Left hindlimb (tissue), 1 donor: ENCODE results near the gene CCL21.
"Not testable (repeated sequence)": the region's sequence is repeated elsewhere in the genome, so short reads cannot be mapped to it uniquely, and the experiment has no call there.

ENCODE experiments used
- DNase-seq: peaks from one replicate; pipeline ENCODE4 v3.0.0-alpha.2; 2018

CCL21 gene, protein sequence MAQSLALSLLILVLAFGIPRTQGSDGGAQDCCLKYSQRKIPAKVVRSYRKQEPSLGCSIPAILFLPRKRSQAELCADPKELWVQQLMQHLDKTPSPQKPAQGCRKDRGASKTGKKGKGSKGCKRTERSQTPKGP

DNA sequence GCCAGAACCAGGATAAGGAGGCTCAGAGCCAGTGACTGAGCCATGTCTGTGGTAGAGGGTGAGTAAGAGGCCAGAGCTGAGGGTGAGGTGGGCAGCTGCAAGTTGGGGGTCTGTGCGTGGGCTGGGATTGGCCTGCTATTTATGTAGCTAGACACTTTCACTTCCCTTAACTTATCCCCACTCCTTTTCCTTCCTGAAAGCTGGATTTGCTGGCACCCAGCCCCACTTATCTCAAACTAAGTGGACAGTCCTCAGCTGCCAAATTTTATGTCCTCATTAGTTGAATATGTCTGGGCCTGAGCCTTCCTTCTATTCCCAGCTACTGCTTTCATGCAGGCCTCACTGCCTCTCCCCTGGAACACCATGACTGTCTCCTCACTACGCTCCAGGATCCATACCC, at the start of gene CCL21:
CCL21 (minus strand) TSS at position 114 of the 400 bp plus-strand sequence; CDS start at position 44, 70 bp downstream.
- no peak for DNase-seq

DNA sequence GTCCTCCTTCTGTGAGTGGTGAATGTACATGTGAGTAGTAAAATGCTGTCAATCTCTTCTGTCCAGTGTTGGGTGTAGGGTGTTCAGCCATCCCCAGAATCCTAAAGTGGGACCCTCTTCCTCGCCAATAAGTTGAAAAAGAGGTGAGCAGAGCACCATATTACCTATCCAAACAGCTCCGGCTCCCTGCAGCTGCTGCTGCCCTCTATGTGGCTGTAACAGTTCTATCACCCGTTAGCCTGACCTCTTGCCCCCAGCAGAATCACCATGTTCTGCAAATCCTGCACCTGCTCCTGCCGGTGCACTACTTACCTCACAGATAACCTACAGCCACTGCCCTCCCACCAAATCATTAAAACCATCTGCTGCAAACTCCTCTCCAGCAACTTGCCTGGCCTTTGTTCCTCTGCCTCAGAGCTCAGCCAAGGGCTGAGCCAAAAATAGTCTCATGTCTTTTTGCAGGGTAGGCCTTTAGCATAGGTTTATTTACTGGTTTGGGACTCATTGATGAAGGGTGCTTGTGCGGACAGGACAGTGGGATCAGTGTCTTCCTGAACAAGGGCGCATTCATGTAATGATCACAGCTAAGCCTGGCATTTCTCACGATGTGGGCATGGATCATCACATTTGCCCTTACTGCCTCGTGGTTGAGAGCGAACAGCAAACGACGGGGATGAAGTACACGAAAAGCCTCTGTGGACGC, 49.6 kb upstream of the CCL21 start:
- no peak for DNase-seq

DNA sequence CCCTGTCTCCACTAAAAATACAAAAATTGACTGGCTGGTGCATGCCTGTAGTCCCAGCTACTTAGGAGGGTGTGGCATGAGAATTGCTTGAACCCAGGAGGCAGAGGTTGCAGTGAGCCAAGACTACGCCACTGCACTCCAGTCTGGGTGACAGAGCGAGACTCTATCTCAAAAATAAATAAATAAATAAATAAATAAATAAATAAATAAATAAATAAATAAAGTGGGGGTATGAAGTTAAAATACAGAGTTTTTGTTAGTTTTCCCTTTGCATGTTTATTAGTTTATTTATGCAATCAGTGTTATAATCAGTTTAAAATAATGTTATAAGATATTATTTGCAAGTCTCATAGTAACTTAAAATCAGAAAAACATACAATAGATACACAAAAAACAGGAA, 40.4 kb upstream of the CCL21 start:
- DNase-seq = not testable (repeated sequence)

GRCh38 chr9:34746526-34746925, 36.6 kb upstream of the CCL21 start:
- no peak for DNase-seq

DNA sequence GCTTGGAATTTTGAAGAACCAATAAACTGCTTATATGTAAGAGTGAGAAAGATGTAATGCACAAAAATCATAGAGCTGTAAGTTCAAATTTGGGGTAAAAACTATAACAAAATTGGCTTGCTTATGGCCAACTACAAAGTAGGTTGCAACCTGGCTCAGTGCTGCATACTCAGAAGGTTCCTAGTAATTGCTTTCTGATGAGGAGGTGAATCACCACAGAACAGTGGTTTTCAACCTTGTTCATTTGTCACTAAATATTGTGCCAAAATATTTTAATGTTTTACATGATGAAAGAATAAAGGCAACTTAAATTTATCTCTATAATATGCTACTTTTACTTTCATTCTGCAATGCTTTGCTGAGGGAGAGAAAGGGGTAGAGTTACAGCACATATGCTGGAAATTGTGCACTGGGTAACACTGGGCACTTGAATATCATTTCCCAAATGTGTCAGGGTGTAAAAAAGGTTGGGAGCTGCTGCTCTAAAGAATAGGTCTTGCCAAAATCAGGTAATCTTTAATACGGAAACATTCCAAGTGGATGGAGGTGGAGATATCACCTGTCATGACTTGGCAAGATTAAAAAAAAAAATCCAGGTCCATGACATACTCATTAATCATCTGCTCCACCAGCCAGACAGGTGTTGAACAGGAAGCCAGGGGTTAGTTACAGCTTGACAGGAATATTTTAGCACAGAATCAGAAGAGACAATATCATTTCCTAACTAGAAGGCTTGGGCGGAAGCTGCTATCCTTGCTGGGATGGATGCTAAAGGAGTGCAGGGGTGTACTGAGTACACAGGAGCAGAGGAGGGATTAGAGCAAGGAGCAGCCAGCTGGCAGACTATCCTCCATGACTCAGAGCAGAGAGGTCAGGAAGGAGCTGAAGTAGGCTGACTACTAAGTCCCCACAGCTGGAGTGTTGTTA, 34.6 kb upstream of the CCL21 start:
- DNase-seq = no peak

DNA sequence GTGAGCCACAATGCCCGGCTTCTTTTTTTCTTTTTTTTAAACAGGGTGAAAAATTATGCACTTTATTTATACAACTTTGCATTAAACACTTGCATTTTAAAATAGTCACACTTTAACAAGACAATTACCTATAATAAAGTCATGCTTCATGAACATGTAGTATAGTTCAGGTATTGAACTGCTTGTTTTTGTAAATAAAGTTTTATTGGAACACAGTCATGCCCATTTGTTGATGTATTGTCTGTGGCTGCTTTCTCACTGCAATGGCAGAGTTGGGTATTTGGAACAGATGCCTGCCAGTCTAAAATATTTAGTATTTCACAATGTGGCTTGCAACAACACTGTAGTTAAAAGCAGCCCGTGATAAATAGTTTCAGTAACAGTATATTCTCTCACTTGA, 32.8 kb upstream of the CCL21 start:
- DNase-seq = no peak

- no peak for DNase-seq
These were observed 31.7 kb upstream of the CCL21 start for GRCh38 chr9:34741628-34742027.

DNA sequence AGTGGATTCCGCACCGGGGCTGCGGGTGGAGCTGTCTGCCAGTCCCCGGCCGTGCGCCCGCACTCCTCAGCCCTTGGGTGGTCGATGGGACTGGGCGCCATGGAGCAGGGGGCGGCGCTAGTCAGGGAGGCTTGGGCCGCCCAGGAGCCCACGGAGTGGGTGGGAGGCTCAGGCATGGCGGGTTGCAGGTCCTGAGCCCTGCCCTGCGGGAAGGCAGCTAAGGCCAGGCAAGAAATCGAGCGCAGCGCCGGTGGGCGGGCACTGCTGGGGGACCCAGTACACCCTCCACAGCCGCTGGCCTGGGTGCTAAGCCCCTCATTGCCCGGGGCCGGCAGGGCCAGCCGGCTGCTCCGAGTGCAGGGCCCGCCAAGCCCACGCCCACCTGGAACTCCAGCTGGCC, 30.2 kb upstream of the CCL21 start:
- DNase-seq = not testable (repeated sequence)

GRCh38 chr9:34737677-34738260, 27.8 kb upstream of the CCL21 start:
- no peak for DNase-seq

GRCh38 chr9:34734720-34735119, 24.8 kb upstream of the CCL21 start:
- DNase-seq = no peak

DNA sequence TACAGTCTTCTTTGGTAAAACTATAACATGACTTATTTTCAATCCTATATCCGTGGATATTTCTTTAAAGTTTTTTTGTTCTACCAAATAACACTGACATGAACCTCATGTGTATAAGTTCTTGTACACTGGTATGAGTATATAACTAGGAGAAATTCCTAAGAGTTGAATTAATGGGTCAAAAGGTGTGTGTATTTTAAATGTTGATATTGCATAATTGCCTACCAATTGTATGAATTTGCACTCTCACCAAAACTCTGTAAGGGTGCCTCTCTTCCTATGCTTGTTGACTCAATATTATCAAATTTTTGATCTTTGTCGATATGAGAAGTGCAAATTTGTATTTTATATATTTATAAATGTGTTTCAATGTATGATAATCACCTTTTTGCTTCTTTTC, 22.9 kb upstream of the CCL21 start:
- DNase-seq = no peak

DNA sequence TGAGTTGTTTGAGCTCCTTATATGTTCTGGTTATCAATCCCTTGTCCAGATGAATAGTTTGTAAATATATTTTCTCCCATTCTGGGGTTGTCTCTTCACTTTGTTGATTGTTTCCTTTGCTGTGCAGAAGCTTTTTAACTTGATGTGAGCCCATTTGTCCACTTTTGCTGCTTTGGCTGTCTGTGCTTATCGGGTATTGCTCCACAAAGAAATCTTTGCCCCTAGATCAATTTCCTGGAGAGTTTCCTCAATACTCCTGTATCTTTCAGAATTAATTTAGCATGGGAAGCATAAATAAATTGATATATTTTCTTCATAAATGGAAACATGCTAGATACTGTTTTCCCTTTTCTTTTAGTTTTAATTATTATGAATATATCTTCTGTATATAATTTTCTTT, 22.5 kb upstream of the CCL21 start:
- no peak for DNase-seq

GRCh38 chr9:34723141-34723540, 13.2 kb upstream of the CCL21 start:
- DNase-seq = no peak

- DNase-seq = not testable (repeated sequence)
These were observed 9.8 kb upstream of the CCL21 start for GRCh38 chr9:34719769-34720025.

GRCh38 chr9:34719021-34719768, 9.3 kb upstream of the CCL21 start:
- DNase-seq = no peak

DNA sequence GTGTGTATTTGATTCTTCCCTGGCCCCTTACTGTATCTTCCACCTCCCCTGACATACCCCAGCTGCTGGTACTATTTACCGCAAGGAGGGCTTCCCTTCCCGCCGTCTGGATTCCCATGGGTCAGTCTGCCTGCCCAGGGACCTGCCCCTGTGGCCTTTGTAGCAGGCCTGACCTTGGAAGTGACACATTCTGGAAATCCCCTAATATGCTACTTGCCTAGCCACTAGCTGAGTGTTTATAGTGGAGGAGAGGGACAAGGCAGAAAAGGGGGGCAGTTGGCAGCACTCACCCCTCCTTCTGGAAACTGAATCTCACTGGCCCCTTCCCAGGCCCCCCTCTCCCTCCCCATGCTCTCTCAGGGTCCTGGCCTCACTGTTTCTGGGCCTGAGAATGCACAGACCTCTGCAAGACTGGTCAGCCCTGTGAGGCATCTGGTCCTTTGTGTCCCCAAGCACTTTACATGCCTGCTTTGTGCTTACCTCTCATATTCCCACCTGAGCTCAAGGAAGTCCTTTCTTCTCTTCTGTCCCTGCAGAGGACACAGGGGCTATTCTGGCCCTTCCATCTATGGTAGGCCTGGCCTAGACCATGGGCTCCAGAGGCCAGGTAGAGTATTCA, 8.2 kb upstream of the CCL21 start:
- DNase-seq = no peak

GRCh38 chr9:34716711-34717110, 6.8 kb upstream of the CCL21 start:
- no peak for DNase-seq

- no peak for DNase-seq
These were observed 5.8 kb upstream of the CCL21 start for GRCh38 chr9:34715639-34716215.

DNA sequence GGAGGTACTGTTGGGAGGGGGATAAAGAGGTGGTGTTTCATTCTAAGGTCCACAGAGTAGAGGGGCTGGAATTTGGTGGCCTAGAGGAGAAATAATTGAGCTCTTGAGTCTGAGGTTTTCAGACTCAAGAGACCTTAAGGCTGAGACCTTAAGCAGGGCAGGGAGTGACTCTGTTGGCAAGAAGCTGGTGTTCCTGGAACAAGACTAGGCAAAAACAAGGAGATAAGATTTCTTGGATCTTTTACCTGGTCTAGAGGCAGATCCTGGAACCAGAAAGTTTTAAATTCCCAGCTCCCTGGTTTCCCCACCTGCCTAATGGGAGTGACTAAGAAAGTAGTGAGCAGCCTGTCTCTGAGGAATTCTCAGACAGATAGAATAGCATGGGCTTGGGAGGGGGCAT, 4.1 kb upstream of the CCL21 start:
- DNase-seq = no peak

DNA sequence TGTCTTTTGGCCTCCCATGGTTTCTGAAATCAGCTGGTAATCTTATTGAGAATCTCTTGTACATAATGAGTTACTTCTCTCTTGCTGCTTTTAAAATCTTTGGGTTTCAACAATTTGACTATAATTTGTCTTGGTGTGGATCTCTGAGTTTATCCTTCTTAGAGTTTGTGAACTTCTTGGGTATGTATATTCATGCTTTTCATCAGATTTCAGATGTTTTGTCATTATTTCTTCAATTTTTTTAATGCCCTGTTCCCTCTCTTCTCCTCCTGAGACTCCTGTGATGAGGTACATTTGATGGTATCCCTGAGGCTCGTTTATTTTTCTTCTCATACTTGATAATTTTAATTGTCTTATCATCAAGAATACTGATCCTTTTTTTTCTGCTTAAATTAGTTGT, 2.2 kb upstream of the CCL21 start:
- DNase-seq = no peak

DNA sequence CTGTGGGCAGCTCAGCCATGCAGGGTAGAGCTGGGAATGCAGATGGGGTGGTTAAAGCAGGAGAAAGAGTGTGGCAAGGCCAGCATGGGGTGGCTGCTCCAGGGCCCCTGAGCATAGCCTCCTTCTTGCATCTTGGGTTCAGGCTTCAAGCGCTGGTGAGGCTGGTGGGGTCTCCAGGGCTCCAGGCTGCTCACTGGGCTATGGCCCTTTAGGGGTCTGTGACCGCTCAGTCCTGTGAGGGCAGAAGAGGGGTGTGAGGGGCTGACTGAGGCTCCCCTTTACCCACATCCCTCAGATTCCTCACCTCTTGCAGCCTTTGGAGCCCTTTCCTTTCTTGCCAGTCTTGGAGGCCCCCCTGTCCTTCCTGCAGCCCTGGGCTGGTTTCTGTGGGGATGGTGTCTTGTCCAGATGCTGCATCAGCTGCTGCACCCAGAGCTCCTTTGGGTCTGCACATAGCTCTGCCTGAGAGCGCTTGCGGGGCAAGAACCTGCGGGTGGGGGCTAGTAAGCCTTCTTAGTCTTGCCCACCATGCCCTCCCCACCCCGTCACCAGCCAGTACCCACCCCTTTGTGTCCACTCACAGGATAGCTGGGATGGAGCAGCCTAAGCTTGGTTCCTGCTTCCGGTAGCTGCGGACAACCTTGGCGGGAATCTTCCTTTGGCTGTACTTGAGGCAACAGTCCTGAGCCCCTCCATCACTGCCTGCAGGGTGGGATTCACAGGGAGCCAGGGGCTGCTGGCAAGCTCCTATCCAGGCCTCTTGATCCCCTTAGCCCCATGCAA, 549 bp downstream of the CCL21 start:
- DNase-seq = no peak
